HEK293T (cell line): ENCODE measurements around the gene KLK10.

Source experiments
- NFRKB ChIP-seq: fragments of 450-650 bp; IDR thresholded peaks from 2 replicates; pipeline ENCODE4 v1.6.1; 2016; ENCODE audit warnings: mild to moderate bottlenecking, moderate library complexity
- SP1 ChIP-seq: fragments of 450-650 bp; IDR thresholded peaks from 2 replicates; pipeline ENCODE4 v1.6.1; 2017

DNA sequence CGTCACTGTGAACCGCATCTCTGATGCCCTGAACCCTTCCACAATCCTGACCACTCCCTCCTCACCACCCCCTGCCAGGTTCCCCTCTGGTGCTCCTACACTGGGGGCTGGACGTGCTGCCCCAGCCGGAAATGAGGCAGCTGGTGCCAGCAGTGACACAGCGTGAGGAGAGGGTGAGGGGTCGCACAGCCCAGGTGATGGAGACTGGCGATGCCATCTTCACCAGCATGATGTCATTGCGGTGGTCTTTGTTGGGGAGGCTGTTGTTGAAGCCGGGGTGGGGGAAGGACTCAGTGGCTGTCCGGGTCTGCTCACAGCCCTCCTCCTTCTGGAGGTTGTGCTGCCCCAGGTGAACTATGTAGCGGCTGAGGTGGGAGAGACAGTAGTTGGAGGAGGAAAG, 4.4 kb upstream of the KLK10 start:
- TF ChIP-seq NFRKB (no peak), SP1 (no peak)
